HepG2 (cell line): ENCODE data around the gene SENP6. TPM values are rescaled to one million over a fixed set of nuclear protein-coding genes. Genes with fewer than 3 reads are reported as not detected.
A peak's percentile ranks its signal among the peaks of the same experiment; 100 is the strongest.

Experiments
- ARHGAP35 ChIP-seq: sonication (generic); formaldehyde crosslinking; IDR thresholded peaks from 2 replicates; pipeline ENCODE4 v1.9.0; 2022; ENCODE audit warnings: mild to moderate bottlenecking, inconsistent platforms, moderate library complexity, missing genetic modification reagents, borderline replicate concordance
- CAMTA2 ChIP-seq: sonication (generic); formaldehyde crosslinking; IDR thresholded peaks from 2 replicates; pipeline ENCODE4 v1.4.0; 2020; ENCODE audit warnings: mild to moderate bottlenecking, missing genetic modification reagents, borderline replicate concordance
- HBP1 ChIP-seq: IDR thresholded peaks from 2 replicates; pipeline ENCODE4 v1.6.1; 2016; ENCODE audit warnings: low read depth, control low read depth
- IKZF1 ChIP-seq: fragments of 450-650 bp; IDR thresholded peaks from 2 replicates; pipeline ENCODE4 v1.7.1; 2016
- KDM2A ChIP-seq: sonication (generic); formaldehyde crosslinking; IDR thresholded peaks from 2 replicates; pipeline ENCODE4 v1.4.0; 2020; ENCODE audit warnings: low read depth, missing genetic modification reagents, borderline replicate concordance
- LCORL ChIP-seq, 2 experiments: fragments of 450-650 bp in 1 of 2; sonication (generic) in 1 of 2; formaldehyde crosslinking in 1 of 2; IDR thresholded peaks; 2 replicates each; pipeline versions ENCODE4 v1.5.0 to v1.6.1; 2017 to 2020; ENCODE audit warnings: antibody characterized with exemption in 1 of 2, missing genetic modification reagents in 1 of 2
- MYNN ChIP-seq: sonication (generic); formaldehyde crosslinking; IDR thresholded peaks from 2 replicates; pipeline ENCODE4 v1.4.0; 2020; ENCODE audit warnings: mild to moderate bottlenecking, low read depth, missing genetic modification reagents
- NFKB2 ChIP-seq: sonication (generic); formaldehyde crosslinking; IDR thresholded peaks from 2 replicates; pipeline ENCODE4 v1.4.0; 2020; ENCODE audit warnings: missing genetic modification reagents, borderline replicate concordance
- NR2C2 ChIP-seq: sonication (generic); formaldehyde crosslinking; IDR thresholded peaks from 2 replicates; pipeline ENCODE4 v1.4.0; 2020; ENCODE audit warnings: missing genetic modification reagents, mild to moderate bottlenecking, moderate library complexity, borderline replicate concordance
- PHB2 ChIP-seq: fragments of 450-650 bp; IDR thresholded peaks from 2 replicates; pipeline ENCODE4 v1.6.1; 2018; ENCODE audit not compliant: partially characterized antibody
- PLRG1 ChIP-seq: fragments of 450-650 bp; conservative IDR thresholded peaks from 2 replicates; pipeline ENCODE4 v1.6.1; 2016
- RFX1 ChIP-seq: fragments of 450-650 bp; IDR thresholded peaks from 2 replicates; pipeline ENCODE4 v1.6.1; 2017
- SALL1 ChIP-seq: sonication (generic); formaldehyde crosslinking; IDR thresholded peaks from 2 replicates; pipeline ENCODE4 v1.8.0; 2022; ENCODE audit warnings: mild to moderate bottlenecking, missing genetic modification reagents
- SP1 ChIP-seq, 2 experiments: fragments of 450-650 bp in 1 of 2; sonication (generic) in 1 of 2; formaldehyde crosslinking in 1 of 2; IDR thresholded peaks; 2 replicates each; pipeline versions ENCODE4 v1.4.0 to v1.6.1; 2016 to 2020; ENCODE audit warnings: missing genetic modification reagents in 1 of 2
- SRSF1 ChIP-seq: fragments of 200-400 bp; formaldehyde crosslinking; optimal IDR thresholded peaks from 2 replicates; pipeline ENCODE3; 2017; ENCODE audit warnings: mild to moderate bottlenecking, low read depth, low read length, moderate library complexity
- THAP11 ChIP-seq: IDR thresholded peaks from 2 replicates; pipeline ENCODE4 v1.6.1; 2016; ENCODE audit warnings: missing biosample characterization, missing genetic modification reagents
- TOE1 ChIP-seq: sonication (generic); formaldehyde crosslinking; IDR thresholded peaks from 2 replicates; pipeline ENCODE4 v1.4.0; 2020; ENCODE audit warnings: mild to moderate bottlenecking, missing genetic modification reagents
- ZBTB42 ChIP-seq: sonication (generic); formaldehyde crosslinking; IDR thresholded peaks from 2 replicates; pipeline ENCODE4 v1.5.0; 2020; ENCODE audit warnings: mild to moderate bottlenecking, missing genetic modification reagents
- ZBTB7B ChIP-seq: sonication (generic); formaldehyde crosslinking; IDR thresholded peaks from 2 replicates; pipeline ENCODE4 v1.4.0; 2020; ENCODE audit warnings: missing genetic modification reagents
- ZIK1 ChIP-seq: sonication (generic); formaldehyde crosslinking; IDR thresholded peaks from 2 replicates; pipeline ENCODE4 v1.5.0; 2020; ENCODE audit warnings: mild to moderate bottlenecking, low read depth, missing genetic modification reagents, borderline replicate concordance
- ZNF441 ChIP-seq: sonication (generic); formaldehyde crosslinking; IDR thresholded peaks from 2 replicates; pipeline ENCODE4 v1.7.0; 2021; ENCODE audit warnings: missing genetic modification reagents, borderline replicate concordance
- ZNF530 ChIP-seq: sonication (generic); formaldehyde crosslinking; IDR thresholded peaks from 2 replicates; pipeline ENCODE4 v1.5.0; 2020; ENCODE audit warnings: low read depth, mild to moderate bottlenecking, missing genetic modification reagents
- ZNF572 ChIP-seq: sonication (generic); formaldehyde crosslinking; IDR thresholded peaks from 2 replicates; pipeline ENCODE4 v1.5.1; 2020; ENCODE audit warnings: mild to moderate bottlenecking, missing genetic modification reagents
- ZSCAN9 ChIP-seq: IDR thresholded peaks from 2 replicates; pipeline ENCODE4 v1.6.1; 2016; ENCODE audit warnings: borderline replicate concordance
- polyA plus RNA-seq, 8 experiments: library from polyadenylated mRNA; depleted of rRNA in 3 of 8; stranded (reverse) in 7 of 8; unstranded in 1 of 8; fragments of >200 nt; fragmentation: Illumina TruSeq in 4 of 8; extraction: Trizol in 4 of 8; gene quantifications; 2 replicates each; pipeline versions ENCODE4 v1.2.1 to v1.2.3, GENCODE V29; 2011 to 2016; ENCODE audit warnings: low read depth in 4 of 8, missing spikeins in 1 of 8, mixed read lengths in 1 of 8; ENCODE audit not compliant: insufficient read depth in 1 of 8
- total RNA-seq, 5 experiments: library from RNA; depleted of rRNA; stranded (reverse); fragments of >200 nt; fragmentation: Illumina TruSeq; extraction: Trizol; gene quantifications; 2 replicates each; pipeline ENCODE4 v1.2.3, GENCODE V29; 2016; ENCODE audit warnings: low read depth in 1 of 5
- TF ChIP-seq, protein P1 (sequence below): sonication (generic); formaldehyde crosslinking; IDR thresholded peaks from 2 replicates; pipeline ENCODE4 v1.4.0; 2020; ENCODE audit warnings: missing genetic modification reagents
- TF ChIP-seq, protein P2 (sequence below): sonication (generic); formaldehyde crosslinking; IDR thresholded peaks from 2 replicates; pipeline ENCODE4 v1.8.0; 2022; ENCODE audit warnings: missing genetic modification reagents, mild to moderate bottlenecking, moderate library complexity, borderline replicate concordance

The SENP6 gene
- total and polyA plus RNA-seq, 2 of the 13 experiments (the other 11 are each of a cell fraction or from before 2014, with no cell fraction given), result 21.9 to 50.1 TPM

GRCh38 chr6:75748743-75749538 lies 147.3 kb downstream of the SENP6 start, which contains the start of gene MYO6 (continued):
- peak; percentile 52; the same call in 1 of the 2 replicates for TF ChIP-seq ARHGAP35
- peak; percentile 64; the same call in 1 of the 2 replicates for TF ChIP-seq ZNF572 (CRISPR knock-in tag)
- no peak for TF ChIP-seq THAP11
- no peak for TF ChIP-seq PLRG1
- no peak for TF ChIP-seq SRSF1
- TF ChIP-seq ZBTB7B, result peak; percentile 63
- TF ChIP-seq IKZF1, result no peak
- no peak; the same call in 1 of the 2 replicates for TF ChIP-seq ZIK1
- TF ChIP-seq CAMTA2 (CRISPR knock-in tag), result no peak
- TF ChIP-seq ZSCAN9 (CRISPR knock-in tag), result no peak
- no peak for TF ChIP-seq ZBTB42
- TF ChIP-seq HBP1, result peak; percentile 24; the same call in 1 of the 2 replicates
- no peak for TF ChIP-seq MYNN
- TF ChIP-seq SALL1, result peak; percentile 32; the same call in 1 of the 2 replicates
- no peak; the same call in 1 of the 2 replicates for TF ChIP-seq NR2C2 (CRISPR knock-in tag)
- TF ChIP-seq, protein P1, sequence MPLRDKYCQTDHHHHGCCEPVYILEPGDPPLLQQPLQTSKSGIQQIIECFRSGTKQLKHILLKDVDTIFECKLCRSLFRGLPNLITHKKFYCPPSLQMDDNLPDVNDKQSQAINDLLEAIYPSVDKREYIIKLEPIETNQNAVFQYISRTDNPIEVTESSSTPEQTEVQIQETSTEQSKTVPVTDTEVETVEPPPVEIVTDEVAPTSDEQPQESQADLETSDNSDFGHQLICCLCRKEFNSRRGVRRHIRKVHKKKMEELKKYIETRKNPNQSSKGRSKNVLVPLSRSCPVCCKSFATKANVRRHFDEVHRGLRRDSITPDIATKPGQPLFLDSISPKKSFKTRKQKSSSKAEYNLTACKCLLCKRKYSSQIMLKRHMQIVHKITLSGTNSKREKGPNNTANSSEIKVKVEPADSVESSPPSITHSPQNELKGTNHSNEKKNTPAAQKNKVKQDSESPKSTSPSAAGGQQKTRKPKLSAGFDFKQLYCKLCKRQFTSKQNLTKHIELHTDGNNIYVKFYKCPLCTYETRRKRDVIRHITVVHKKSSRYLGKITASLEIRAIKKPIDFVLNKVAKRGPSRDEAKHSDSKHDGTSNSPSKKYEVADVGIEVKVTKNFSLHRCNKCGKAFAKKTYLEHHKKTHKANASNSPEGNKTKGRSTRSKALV (CRISPR knock-in tag), result peak; percentile 76
- TF ChIP-seq, protein P2, sequence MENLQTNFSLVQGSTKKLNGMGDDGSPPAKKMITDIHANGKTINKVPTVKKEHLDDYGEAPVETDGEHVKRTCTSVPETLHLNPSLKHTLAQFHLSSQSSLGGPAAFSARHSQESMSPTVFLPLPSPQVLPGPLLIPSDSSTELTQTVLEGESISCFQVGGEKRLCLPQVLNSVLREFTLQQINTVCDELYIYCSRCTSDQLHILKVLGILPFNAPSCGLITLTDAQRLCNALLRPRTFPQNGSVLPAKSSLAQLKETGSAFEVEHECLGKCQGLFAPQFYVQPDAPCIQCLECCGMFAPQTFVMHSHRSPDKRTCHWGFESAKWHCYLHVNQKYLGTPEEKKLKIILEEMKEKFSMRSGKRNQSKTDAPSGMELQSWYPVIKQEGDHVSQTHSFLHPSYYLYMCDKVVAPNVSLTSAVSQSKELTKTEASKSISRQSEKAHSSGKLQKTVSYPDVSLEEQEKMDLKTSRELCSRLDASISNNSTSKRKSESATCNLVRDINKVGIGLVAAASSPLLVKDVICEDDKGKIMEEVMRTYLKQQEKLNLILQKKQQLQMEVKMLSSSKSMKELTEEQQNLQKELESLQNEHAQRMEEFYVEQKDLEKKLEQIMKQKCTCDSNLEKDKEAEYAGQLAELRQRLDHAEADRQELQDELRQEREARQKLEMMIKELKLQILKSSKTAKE (CRISPR knock-in tag), result no peak
- no peak; the same call in 1 of the 2 replicates for TF ChIP-seq ZNF441
- TF ChIP-seq LCORL (IDR thresholded peaks at IDR 0.05), result no peak
- TF ChIP-seq LCORL (CRISPR knock-in tag; IDR thresholded peaks at IDR 0.05), result no peak
- no peak for TF ChIP-seq ZNF530 (CRISPR knock-in tag)
- TF ChIP-seq PHB2, result no peak
- TF ChIP-seq RFX1, result no peak
- TF ChIP-seq SP1 (IDR thresholded peaks at IDR 0.05), result no peak
- TF ChIP-seq SP1 (CRISPR knock-in tag; IDR thresholded peaks at IDR 0.05), result 0 out of 2 replicates have a peak, but pooled peaks have one; percentile 34
- TF ChIP-seq NFKB2 (CRISPR knock-in tag), result peak; percentile 24; the same call in 1 of the 2 replicates
- peak; percentile 55; the same call in 1 of the 2 replicates for TF ChIP-seq KDM2A (CRISPR knock-in tag)
- no peak for TF ChIP-seq TOE1 (CRISPR knock-in tag)
